ENCODE measurements around the gene CNNM1. TPM values are rescaled to one million over a fixed set of nuclear protein-coding genes. Genes with fewer than 3 reads are reported as not detected.

Gene CNNM1
- total and polyA plus RNA-seq, 2 experiments from 2014 or later: 2.2 to 3.8 TPM

- H3K36me3 ChIP-seq (replicated peaks; ENCODE audit: insufficient read depth, low read depth): no peaks in the 10 kb centered on the region
- H4K20me1 ChIP-seq (ENCODE audit: insufficient read depth, poor library complexity, severe bottlenecking): no peaks in the 10 kb centered on the region
- no peak overlapping the region for H3K4me3 ChIP-seq
- no peaks in the 10 kb centered on the region for H3K4me1 ChIP-seq (ENCODE audit: insufficient read depth)
- H3K27me3 ChIP-seq: no peaks in the 10 kb centered on the region
- H3K79me2 ChIP-seq: no peaks in the 10 kb centered on the region
- TF ChIP-seq EZH2 (IDR thresholded peaks at IDR 0.05; ENCODE audit: borderline replicate concordance) (no peak), CTCF (IDR thresholded peaks at IDR 0.05; ENCODE audit: poor library complexity) (no peak), EZH2phosphoT487 (IDR thresholded peaks at IDR 0.05; ENCODE audit: low read depth, severe bottlenecking, unreplicated experiment) (no peak)
- H3K9me2 ChIP-seq (replicated peaks; ENCODE audit: insufficient read depth): no peaks in the 10 kb centered on the region
- DNase-seq (ENCODE audit: low spot score): no peak
- H2AFZ ChIP-seq: no peak overlapping the region
- no peak overlapping the region for H3K27ac ChIP-seq
- WGBS (ENCODE audit: low lambda C conversion rate, missing lambda C conversion rate): 95% methylated on average over 16 of the region's 16 CpGs
- no peaks in the 10 kb centered on the region for H3K9me3 ChIP-seq (ENCODE audit: low read depth)
- no peak overlapping the region for H3K4me2 ChIP-seq
Observed at GRCh38 chr10:99315853-99316252, 13.3 kb upstream of the CNNM1 start.

- H3K4me2 ChIP-seq: no peak overlapping the region
- H3K36me3 ChIP-seq (replicated peaks; ENCODE audit: insufficient read depth, low read depth): no peaks in the 10 kb centered on the region
- H3K27ac ChIP-seq: no peak overlapping the region
- H3K9me3 ChIP-seq (ENCODE audit: low read depth): no peaks in the 10 kb centered on the region
- TF ChIP-seq EZH2 (IDR thresholded peaks at IDR 0.05; ENCODE audit: borderline replicate concordance) (no peak), CTCF (IDR thresholded peaks at IDR 0.05; ENCODE audit: poor library complexity) (no peak), EZH2phosphoT487 (IDR thresholded peaks at IDR 0.05; ENCODE audit: low read depth, severe bottlenecking, unreplicated experiment) (no peak)
- WGBS (ENCODE audit: low lambda C conversion rate, missing lambda C conversion rate): 92% methylated on average over 17 of the region's 17 CpGs
- H2AFZ ChIP-seq: no peak overlapping the region
- no peaks in the 10 kb centered on the region for H3K79me2 ChIP-seq
- no peaks in the 10 kb centered on the region for H3K4me1 ChIP-seq (ENCODE audit: insufficient read depth)
- H4K20me1 ChIP-seq (ENCODE audit: insufficient read depth, poor library complexity, severe bottlenecking): no peaks in the 10 kb centered on the region
- H3K27me3 ChIP-seq: no peaks in the 10 kb centered on the region
- H3K4me3 ChIP-seq: no peak overlapping the region
- no peaks in the 10 kb centered on the region for H3K9me2 ChIP-seq (replicated peaks; ENCODE audit: insufficient read depth)
- DNase-seq (ENCODE audit: low spot score): no peak
Observed at GRCh38 chr10:99316374-99316773, 12.8 kb upstream of the CNNM1 start.

GRCh38 chr10:99318048-99318447 is 11.1 kb upstream of the CNNM1 start:
- no peaks in the 10 kb centered on the region for H3K36me3 ChIP-seq (replicated peaks; ENCODE audit: insufficient read depth, low read depth)
- no peaks in the 10 kb centered on the region for H3K4me1 ChIP-seq (ENCODE audit: insufficient read depth)
- 68% methylated on average over 3 of the region's 3 CpGs for WGBS (ENCODE audit: low lambda C conversion rate, missing lambda C conversion rate)
- no peak overlapping the region for H2AFZ ChIP-seq
- no peak overlapping the region for H3K4me2 ChIP-seq
- TF ChIP-seq EZH2phosphoT487 (IDR thresholded peaks at IDR 0.05; ENCODE audit: low read depth, severe bottlenecking, unreplicated experiment) (no peak), EZH2 (IDR thresholded peaks at IDR 0.05; ENCODE audit: borderline replicate concordance) (no peak), CTCF (IDR thresholded peaks at IDR 0.05; ENCODE audit: poor library complexity) (no peak)
- no peak overlapping the region for H3K27ac ChIP-seq
- no peaks in the 10 kb centered on the region for H3K9me2 ChIP-seq (replicated peaks; ENCODE audit: insufficient read depth)
- no peaks in the 10 kb centered on the region for H3K9me3 ChIP-seq (ENCODE audit: low read depth)
- no peaks in the 10 kb centered on the region for H3K27me3 ChIP-seq
- no peak overlapping the region for H3K4me3 ChIP-seq
- H3K79me2 ChIP-seq: no peaks in the 10 kb centered on the region
- DNase-seq (ENCODE audit: low spot score): no peak
- no peaks in the 10 kb centered on the region for H4K20me1 ChIP-seq (ENCODE audit: insufficient read depth, poor library complexity, severe bottlenecking)

GRCh38 chr10:99318475-99318874 is 10.7 kb upstream of the CNNM1 start:
- WGBS (ENCODE audit: low lambda C conversion rate, missing lambda C conversion rate): 85% methylated on average over 2 of the region's 2 CpGs
- Histone ChIP-seq H3K36me3 (replicated peaks; ENCODE audit: insufficient read depth, low read depth) (no peaks in the 10 kb centered on the region), H3K27me3 (no peaks in the 10 kb centered on the region), H3K9me3 (ENCODE audit: low read depth) (no peaks in the 10 kb centered on the region), H2AFZ (no peak overlapping the region), H3K79me2 (no peaks in the 10 kb centered on the region), H3K4me3 (no peak overlapping the region), H3K4me1 (ENCODE audit: insufficient read depth) (no peaks in the 10 kb centered on the region), H3K27ac (no peak overlapping the region), H3K4me2 (no peak overlapping the region), H4K20me1 (ENCODE audit: insufficient read depth, poor library complexity, severe bottlenecking) (no peaks in the 10 kb centered on the region), H3K9me2 (replicated peaks; ENCODE audit: insufficient read depth) (no peaks in the 10 kb centered on the region)
- DNase-seq (ENCODE audit: low spot score): no peak
- no peak for TF ChIP-seq EZH2phosphoT487 (IDR thresholded peaks at IDR 0.05; ENCODE audit: low read depth, severe bottlenecking, unreplicated experiment)
- TF ChIP-seq CTCF (IDR thresholded peaks at IDR 0.05; ENCODE audit: poor library complexity): no peak
- no peak for TF ChIP-seq EZH2 (IDR thresholded peaks at IDR 0.05; ENCODE audit: borderline replicate concordance)
